H1 (cell line): ENCODE data around the gene COL11A2. TPM values are rescaled to one million over a fixed set of nuclear protein-coding genes. Genes with fewer than 3 reads are reported as not detected.

Source experiments
- CBX5 ChIP-seq: fragments of 300-800, 300-1000 bp; sonication (generic); IDR thresholded peaks from 2 replicates; pipeline ENCODE4 v1.7.1; 2016; ENCODE audit warnings: antibody characterized with exemption, low read length, low read depth
- CHD1 ChIP-seq: IDR thresholded peaks from 2 replicates; pipeline ENCODE4 v1.6.1; 2012; ENCODE audit warnings: low read depth, low read length, improper control_type of control experiment
- CHD2 ChIP-seq: IDR thresholded peaks from 2 replicates; pipeline ENCODE4 v1.6.1; 2012; ENCODE audit warnings: low read length, improper control_type of control experiment
- CREB1 ChIP-seq: IDR thresholded peaks from 2 replicates; pipeline ENCODE4 v1.6.1; 2012; ENCODE audit warnings: inconsistent platforms
- EGR1 ChIP-seq: IDR thresholded peaks from 2 replicates; pipeline ENCODE4 v1.6.1; 2011; ENCODE audit warnings: low read depth, low read length, borderline replicate concordance
- EZH2 ChIP-seq: fragments of 200-600 bp; sonication (generic); IDR thresholded peaks from 2 replicates; pipeline ENCODE4 v1.7.1; 2012; ENCODE audit warnings: low read depth, mild to moderate bottlenecking, moderate library complexity, low read length, inconsistent platforms; ENCODE audit not compliant: severe bottlenecking
- HDAC2 ChIP-seq, 2 experiments: fragments of 300-600 bp in 1 of 2; sonication (generic) in 1 of 2; IDR thresholded peaks; 2 replicates each; pipeline ENCODE4 v1.6.1; 2011 to 2012; ENCODE audit warnings: low read depth in 2 of 2, low read length in 2 of 2, mild to moderate bottlenecking in 2 of 2, moderate library complexity in 2 of 2, borderline replicate concordance in 1 of 2, inconsistent platforms in 1 of 2
- JUN ChIP-seq: IDR thresholded peaks from 2 replicates; pipeline ENCODE4 v1.6.1; 2011; ENCODE audit warnings: low read depth, mild to moderate bottlenecking, improper control_type of control experiment, low read length
- TAF1 ChIP-seq: IDR thresholded peaks from 2 replicates; pipeline ENCODE4 v1.6.1; 2011; ENCODE audit warnings: mild to moderate bottlenecking, low read depth, low read length
- TAF7 ChIP-seq: optimal IDR thresholded peaks from 2 replicates; pipeline ENCODE3; 2011; ENCODE audit warnings: low read depth, mild to moderate bottlenecking, inconsistent platforms, low read length, moderate library complexity, borderline replicate concordance
- polyA plus RNA-seq, 7 experiments: library from polyadenylated mRNA; depleted of rRNA in 3 of 7; stranded (reverse) in 5 of 7; unstranded in 2 of 7; fragments of >200 nt in 5 of 7; fragments of 200-250 nt in 2 of 7; gene quantifications; 1 replicate in 5 of 7; 2 replicates in 1 of 7; 4 replicates in 1 of 7; pipeline versions ENCODE4 v1.2.1 to v1.2.3, GENCODE V29; 2011 to 2013; ENCODE audit warnings: missing spikeins in 2 of 7, mixed read lengths in 2 of 7
- total RNA-seq: library from RNA; stranded (reverse); fragmentation: NEBNext Ultra II Directional; extraction: Animal tissue kit (Norgen Biotek cat#: 25700); gene quantifications from 2 replicates; pipeline ENCODE4 v1.2.1, GENCODE V29; 2021

Gene COL11A2
- total and polyA plus RNA-seq, 2 of the 8 experiments (the other 6 are each of a cell fraction or from before 2014, with no cell fraction given), result 2.8 to 3.8 TPM

GRCh38 chr6:33165581-33166258 lies 26.5 kb downstream of the COL11A2 start (continued):
- TF ChIP-seq EZH2, result no peak
- no peak for TF ChIP-seq HDAC2 (IDR thresholded peaks at IDR 0.05; ENCODE audit: borderline replicate concordance in 1 of 2, low read depth in 2 of 2, low read length in 2 of 2)
- TF ChIP-seq JUN, result no peak
- TF ChIP-seq CHD1, result no peak
- no peak for TF ChIP-seq CBX5
- TF ChIP-seq CREB1, result no peak
- TF ChIP-seq CHD2, result no peak
- no peak for TF ChIP-seq EGR1
- TF ChIP-seq TAF1, result no peak
- no peak for TF ChIP-seq TAF7
